HG03064 (cell line): ENCODE data around the gene HPSE.
"Not testable (repeated sequence)": the region's sequence is repeated elsewhere in the genome, so short reads cannot be mapped to it uniquely, and the experiment has no call there.

Experiments used
- ATAC-seq: cut with Tn5 transposase; IDR thresholded peaks from one replicate; pipeline ENCODE4 v1.9.1; 2021; ENCODE audit warnings: low read depth; ENCODE audit not compliant: unreplicated experiment

The HPSE gene

GRCh38 chr4:83285055-83285407, 49.6 kb downstream of the HPSE start:
- ATAC-seq, result no peak

GRCh38 chr4:83284193-83285054, 50.2 kb downstream of the HPSE start, which contains the start of gene COQ2:
Gene COQ2, minus strand, starts transcription at chr4:83284798. Its CDS starts 34 bp downstream, at chr4:83284764.
- ATAC-seq, result peak; percentile 86

- ATAC-seq, result no peak
Measured at GRCh38 chr4:83283181-83283580, 51.5 kb downstream of the HPSE start.

- ATAC-seq, result no peak
Measured at GRCh38 chr4:83282049-83282535, 52.6 kb downstream of the HPSE start.

GRCh38 chr4:83281307-83281706, 53.3 kb downstream of the HPSE start:
- no peak for ATAC-seq

GRCh38 chr4:83276299-83277040, 58.2 kb downstream of the HPSE start:
- ATAC-seq, result peak; percentile 63

- ATAC-seq, result not testable (repeated sequence)
Measured at GRCh38 chr4:83273926-83274325, 60.7 kb downstream of the HPSE start.

GRCh38 chr4:83272900-83273299, 61.7 kb downstream of the HPSE start:
- peak; percentile 67 for ATAC-seq

- no peak for ATAC-seq
Measured at GRCh38 chr4:83269256-83269655, 65.4 kb downstream of the HPSE start.

- ATAC-seq, result no peak
Measured at GRCh38 chr4:83268491-83268890, 66.2 kb downstream of the HPSE start.

- no peak for ATAC-seq
Measured at GRCh38 chr4:83267830-83268475, 66.7 kb downstream of the HPSE start.

- no peak for ATAC-seq
Measured at GRCh38 chr4:83267121-83267829, 67.4 kb downstream of the HPSE start.

- no peak for ATAC-seq
Measured at GRCh38 chr4:83266689-83267088, 68.0 kb downstream of the HPSE start.

GRCh38 chr4:83263106-83263505, 71.5 kb downstream of the HPSE start:
- ATAC-seq, result no peak

GRCh38 chr4:83262682-83263081, 72.0 kb downstream of the HPSE start:
- ATAC-seq, result no peak

GRCh38 chr4:83261307-83261706, 73.3 kb downstream of the HPSE start:
- no peak for ATAC-seq

- no peak for ATAC-seq
Measured at GRCh38 chr4:83259586-83259985, 75.1 kb downstream of the HPSE start.

GRCh38 chr4:83258461-83258860, 76.2 kb downstream of the HPSE start:
- ATAC-seq, result no peak

- ATAC-seq, result no peak
Measured at GRCh38 chr4:83257811-83258210, 76.8 kb downstream of the HPSE start.

GRCh38 chr4:83255584-83255983, 79.1 kb downstream of the HPSE start:
- ATAC-seq, result no peak
